NCI-H1436 treated with DMSO at 0.1 percent for 48 hours (cell line): Measurements from ENCODE around the gene SIRT3.
"Not testable (repeated sequence)": the region's sequence is repeated elsewhere in the genome, so short reads cannot be mapped to it uniquely, and the experiment has no call there.

Experiments
- DNase-seq: peaks from one replicate; lab custom pipeline; 2025; lab: John Stamatoyannopoulos, UW

Gene SIRT3

GRCh38 chr11:203056-203944 lies 32.8 kb downstream of the SIRT3 start:
- no peak for DNase-seq

- no peak for DNase-seq
Observed at GRCh38 chr11:202490-202889, 33.7 kb downstream of the SIRT3 start.

- no peak for DNase-seq
Observed at GRCh38 chr11:201966-202365, 34.2 kb downstream of the SIRT3 start.

- no peak for DNase-seq
Observed at GRCh38 chr11:200224-201003, 35.7 kb downstream of the SIRT3 start.

- DNase-seq: no peak
Observed at GRCh38 chr11:199782-200181, 36.4 kb downstream of the SIRT3 start.

GRCh38 chr11:199004-199581 lies 37.0 kb downstream of the SIRT3 start:
- DNase-seq: no peak

- no peak for DNase-seq
Observed at GRCh38 chr11:198236-198806, 37.8 kb downstream of the SIRT3 start.

GRCh38 chr11:197741-198235 lies 38.4 kb downstream of the SIRT3 start:
- no peak for DNase-seq

GRCh38 chr11:196786-197731 lies 39.1 kb downstream of the SIRT3 start:
- DNase-seq: no peak

- not testable (repeated sequence) for DNase-seq
Observed at GRCh38 chr11:193481-193880, 42.7 kb downstream of the SIRT3 start.

- DNase-seq: not testable (repeated sequence)
Observed at GRCh38 chr11:192674-193128, 43.4 kb downstream of the SIRT3 start, which contains the start of gene SCGB1C1. TSS of gene SCGB1C1 (plus strand) at chr11:193078. CDS start at chr11:193100, 22 bp downstream.

GRCh38 chr11:191490-192478 lies 44.4 kb downstream of the SIRT3 start:
- not testable (repeated sequence) for DNase-seq

GRCh38 chr11:190546-190945 lies 45.6 kb downstream of the SIRT3 start:
- DNase-seq: not testable (repeated sequence)

GRCh38 chr11:189843-190311 lies 46.3 kb downstream of the SIRT3 start:
- DNase-seq: not testable (repeated sequence)

- DNase-seq: not testable (repeated sequence)
Observed at GRCh38 chr11:189200-189783, 46.9 kb downstream of the SIRT3 start.

GRCh38 chr11:180242-180641 lies 55.9 kb downstream of the SIRT3 start:
- not testable (repeated sequence) for DNase-seq
